ENCODE data around the gene KLHDC9. TPM values are rescaled to one million over a fixed set of nuclear protein-coding genes. Genes with fewer than 3 reads are reported as not detected.

Gene KLHDC9
- total and polyA plus RNA-seq, 9 of the 15 experiments (the other 6 are each of a cell fraction or from before 2014, with no cell fraction given), result not detected

DNA sequence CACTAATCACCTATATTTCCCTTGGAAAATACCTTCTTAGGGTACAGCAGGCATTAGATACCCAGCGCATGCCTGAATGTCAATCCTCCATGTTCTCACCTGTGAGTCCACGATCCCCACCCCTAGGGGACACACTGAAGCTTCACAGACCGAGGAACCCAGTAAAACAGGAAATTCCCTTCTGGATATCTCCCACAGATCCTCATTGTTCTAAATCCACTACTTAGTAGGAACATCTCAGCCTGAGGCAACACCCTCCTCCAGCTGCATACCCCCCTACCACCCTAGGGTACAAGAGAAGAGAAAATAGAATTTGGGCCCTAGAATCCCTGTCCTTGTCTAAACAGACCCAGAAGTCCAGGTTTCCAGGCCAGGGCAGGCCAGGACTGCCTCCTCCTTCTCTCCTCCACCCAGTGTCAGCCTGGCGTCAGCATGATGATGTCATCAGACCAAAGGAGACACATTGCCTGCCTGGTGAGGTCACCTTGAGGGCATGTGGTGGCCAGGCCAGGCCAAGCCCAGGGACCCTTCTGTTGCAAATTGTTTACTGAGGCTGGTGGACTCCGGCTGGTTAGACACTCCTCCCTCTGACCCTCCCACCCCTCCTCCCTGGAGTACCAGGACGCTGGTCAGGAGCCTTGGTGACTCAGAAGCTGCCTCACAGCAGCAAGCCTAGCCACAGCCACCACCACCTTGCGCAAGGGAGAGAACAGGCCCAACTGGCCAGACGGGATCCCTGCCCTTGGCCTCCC is 15.0 kb upstream of the KLHDC9 start (continued):
- 0 out of 2 replicates have a peak, but pooled peaks have one; percentile 20 for TF ChIP-seq GABPB1 (CRISPR knock-in tag; IDR thresholded peaks at IDR 0.05)
- TF ChIP-seq EGR1 (conservative IDR thresholded peaks at IDR 0.05), result no peak
- TF ChIP-seq ILF3 (IDR thresholded peaks at IDR 0.05; ENCODE audit: borderline replicate concordance), result no peak
- no peak for TF ChIP-seq CC2D1A (IDR thresholded peaks at IDR 0.05)
- TF ChIP-seq HSF4 (CRISPR knock-in tag; IDR thresholded peaks at IDR 0.05; ENCODE audit: borderline replicate concordance), result no peak
- peak; percentile 66 for TF ChIP-seq ARID1B (IDR thresholded peaks at IDR 0.05)
- TF ChIP-seq MECOM (CRISPR knock-in tag; IDR thresholded peaks at IDR 0.05), result no peak
- no peak for TF ChIP-seq ZBED1 (IDR thresholded peaks at IDR 0.05)
- TF ChIP-seq, protein P1, sequence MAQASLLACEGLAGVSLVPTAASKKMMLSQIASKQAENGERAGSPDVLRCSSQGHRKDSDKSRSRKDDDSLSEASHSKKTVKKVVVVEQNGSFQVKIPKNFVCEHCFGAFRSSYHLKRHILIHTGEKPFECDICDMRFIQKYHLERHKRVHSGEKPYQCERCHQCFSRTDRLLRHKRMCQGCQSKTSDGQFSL (CRISPR knock-in tag; IDR thresholded peaks at IDR 0.05), result no peak
- TF ChIP-seq, protein P1 (tag; IDR thresholded peaks at IDR 0.05), result no peak
- no peak for TF ChIP-seq SAFB2 (IDR thresholded peaks at IDR 0.05; ENCODE audit: borderline replicate concordance, low read depth, low read length, severe bottlenecking)
- TF ChIP-seq SMARCC2 (IDR thresholded peaks at IDR 0.05; ENCODE audit: low read depth), result 0 out of 2 replicates have a peak, but pooled peaks have one; percentile 29
- TF ChIP-seq, protein P2, sequence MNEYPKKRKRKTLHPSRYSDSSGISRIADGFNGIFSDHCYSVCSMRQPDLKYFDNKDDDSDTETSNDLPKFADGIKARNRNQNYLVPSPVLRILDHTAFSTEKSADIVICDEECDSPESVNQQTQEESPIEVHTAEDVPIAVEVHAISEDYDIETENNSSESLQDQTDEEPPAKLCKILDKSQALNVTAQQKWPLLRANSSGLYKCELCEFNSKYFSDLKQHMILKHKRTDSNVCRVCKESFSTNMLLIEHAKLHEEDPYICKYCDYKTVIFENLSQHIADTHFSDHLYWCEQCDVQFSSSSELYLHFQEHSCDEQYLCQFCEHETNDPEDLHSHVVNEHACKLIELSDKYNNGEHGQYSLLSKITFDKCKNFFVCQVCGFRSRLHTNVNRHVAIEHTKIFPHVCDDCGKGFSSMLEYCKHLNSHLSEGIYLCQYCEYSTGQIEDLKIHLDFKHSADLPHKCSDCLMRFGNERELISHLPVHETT (CRISPR knock-in tag; conservative IDR thresholded peaks at IDR 0.05 in 1 of 2, IDR thresholded peaks at IDR 0.05 in 1 of 2), result 0 out of 4 replicates have a peak, but pooled peaks of 1 of the 2 experiments have one; percentile 32
- TF ChIP-seq HDAC3 (IDR thresholded peaks at IDR 0.05; ENCODE audit: borderline replicate concordance, partially characterized antibody), result no peak
- no peak for TF ChIP-seq SREBF2 (CRISPR knock-in tag; IDR thresholded peaks at IDR 0.05)
- TF ChIP-seq GTF2F1 (IDR thresholded peaks at IDR 0.05; ENCODE audit: low read depth, low read length), result no peak
- no peak for TF ChIP-seq KAT8 (IDR thresholded peaks at IDR 0.05; ENCODE audit: low read depth)
- TF ChIP-seq ZNF586 (CRISPR knock-in tag; conservative IDR thresholded peaks at IDR 0.05), result no peak
- TF ChIP-seq LARP7 (IDR thresholded peaks at IDR 0.05), result no peak
- peak; percentile 74 to 77 for TF ChIP-seq NRF1 (conservative IDR thresholded peaks at IDR 0.05 in 1 of 2, IDR thresholded peaks at IDR 0.05 in 1 of 2)
- peak; percentile 32; the same call in 1 of the 2 replicates for TF ChIP-seq EP400 (IDR thresholded peaks at IDR 0.05)
- TF ChIP-seq ZBTB1 (CRISPR knock-in tag; IDR thresholded peaks at IDR 0.05; ENCODE audit: borderline replicate concordance, low read depth), result no peak
- TF ChIP-seq SUPT5H (IDR thresholded peaks at IDR 0.05), result no peak
- TF ChIP-seq, protein P3, sequence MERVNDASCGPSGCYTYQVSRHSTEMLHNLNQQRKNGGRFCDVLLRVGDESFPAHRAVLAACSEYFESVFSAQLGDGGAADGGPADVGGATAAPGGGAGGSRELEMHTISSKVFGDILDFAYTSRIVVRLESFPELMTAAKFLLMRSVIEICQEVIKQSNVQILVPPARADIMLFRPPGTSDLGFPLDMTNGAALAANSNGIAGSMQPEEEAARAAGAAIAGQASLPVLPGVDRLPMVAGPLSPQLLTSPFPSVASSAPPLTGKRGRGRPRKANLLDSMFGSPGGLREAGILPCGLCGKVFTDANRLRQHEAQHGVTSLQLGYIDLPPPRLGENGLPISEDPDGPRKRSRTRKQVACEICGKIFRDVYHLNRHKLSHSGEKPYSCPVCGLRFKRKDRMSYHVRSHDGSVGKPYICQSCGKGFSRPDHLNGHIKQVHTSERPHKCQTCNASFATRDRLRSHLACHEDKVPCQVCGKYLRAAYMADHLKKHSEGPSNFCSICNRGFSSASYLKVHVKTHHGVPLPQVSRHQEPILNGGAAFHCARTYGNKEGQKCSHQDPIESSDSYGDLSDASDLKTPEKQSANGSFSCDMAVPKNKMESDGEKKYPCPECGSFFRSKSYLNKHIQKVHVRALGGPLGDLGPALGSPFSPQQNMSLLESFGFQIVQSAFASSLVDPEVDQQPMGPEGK (CRISPR knock-in tag; IDR thresholded peaks at IDR 0.05; ENCODE audit: borderline replicate concordance), result no peak
- TF ChIP-seq COPS2 (conservative IDR thresholded peaks at IDR 0.05), result no peak
- TF ChIP-seq SMARCA4 (IDR thresholded peaks at IDR 0.05), result peak; percentile 70
- TF ChIP-seq ZNF239 (CRISPR knock-in tag; IDR thresholded peaks at IDR 0.05), result no peak

All from K562 (cell line).